Amniotic stem cell (primary cell): Measurements from ENCODE around the gene MACF1.

Source experiments
- DNase-seq: peaks from one replicate; lab custom pipeline; 2025; lab: John Stamatoyannopoulos, UW

The MACF1 gene

DNA sequence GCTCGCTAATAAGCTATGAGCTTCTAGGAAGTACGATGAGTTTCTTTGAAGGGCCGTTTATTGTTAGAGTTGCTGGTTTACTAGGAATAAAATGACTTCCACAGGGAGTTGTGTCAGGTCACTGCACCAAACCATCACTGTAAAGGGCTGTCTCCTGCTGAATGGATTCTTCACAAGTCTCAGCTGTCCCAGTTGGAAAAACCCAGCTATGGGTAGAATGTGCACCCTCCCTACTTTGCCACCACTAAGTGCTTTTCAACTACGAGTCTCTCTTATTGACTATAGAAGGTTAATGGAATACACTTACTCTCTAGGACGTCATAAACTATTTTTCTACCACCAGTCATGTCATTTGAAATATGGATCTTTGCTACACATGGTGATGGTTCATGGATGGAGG is 192.2 kb downstream of the MACF1 start:
- no peak for DNase-seq

DNA sequence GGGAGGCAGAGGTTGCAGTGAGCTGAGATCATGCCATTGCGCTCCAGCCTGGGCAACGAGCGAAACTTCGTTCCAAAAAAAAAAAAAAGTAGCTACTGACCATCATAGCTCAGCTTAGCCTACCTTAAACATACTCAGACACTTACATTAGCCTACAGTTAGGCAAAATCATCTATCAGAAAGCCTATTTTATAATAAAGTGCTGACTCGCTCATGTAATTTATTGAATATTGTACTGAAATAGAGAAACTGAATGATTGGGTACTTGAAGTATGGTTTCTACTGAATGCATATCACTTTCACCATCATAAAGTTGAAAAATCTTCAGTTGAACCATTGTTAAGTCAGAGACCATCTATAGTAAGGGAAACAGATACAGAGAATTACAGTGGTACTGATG is 193.0 kb downstream of the MACF1 start:
- no peak for DNase-seq

DNA sequence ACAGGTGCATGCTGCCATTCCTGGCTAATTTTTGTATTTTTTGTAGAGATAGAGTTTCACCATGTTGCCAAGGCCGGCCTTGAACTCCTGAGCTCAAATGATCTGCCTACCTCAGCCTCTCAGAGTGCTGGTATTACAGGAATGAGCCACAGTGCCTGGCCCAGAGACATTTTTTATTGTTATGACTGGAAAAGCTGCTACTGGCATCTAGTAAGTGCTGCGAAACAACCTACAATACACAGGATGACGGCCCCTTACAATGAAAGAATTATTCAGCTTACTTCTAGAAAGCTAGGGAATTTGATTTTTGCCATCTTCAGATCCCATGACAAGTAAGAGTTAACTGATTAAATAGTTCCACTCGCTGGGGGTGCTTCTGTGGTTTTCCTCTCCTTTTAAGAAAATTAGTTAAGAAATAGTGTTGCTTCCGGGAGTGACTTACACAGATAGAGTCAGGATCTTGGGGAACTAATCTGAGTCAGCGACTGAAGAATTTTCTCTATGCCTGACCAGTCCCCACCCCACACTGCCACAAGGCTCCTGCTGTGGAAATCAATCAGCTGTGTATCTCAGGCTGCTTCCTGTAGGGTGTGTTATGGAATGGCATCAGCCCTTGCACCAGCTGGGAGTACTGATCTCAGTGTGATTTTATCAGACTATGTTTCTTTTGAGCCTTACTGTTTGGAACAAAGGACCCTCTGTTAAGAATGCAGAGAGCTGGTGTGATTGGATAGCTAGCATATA is 194.0 kb downstream of the MACF1 start:
- DNase-seq, result peak; percentile 82

- DNase-seq, result no peak
Observed at GRCh38 chr1:39401106-39401505, 196.6 kb downstream of the MACF1 start.

DNA sequence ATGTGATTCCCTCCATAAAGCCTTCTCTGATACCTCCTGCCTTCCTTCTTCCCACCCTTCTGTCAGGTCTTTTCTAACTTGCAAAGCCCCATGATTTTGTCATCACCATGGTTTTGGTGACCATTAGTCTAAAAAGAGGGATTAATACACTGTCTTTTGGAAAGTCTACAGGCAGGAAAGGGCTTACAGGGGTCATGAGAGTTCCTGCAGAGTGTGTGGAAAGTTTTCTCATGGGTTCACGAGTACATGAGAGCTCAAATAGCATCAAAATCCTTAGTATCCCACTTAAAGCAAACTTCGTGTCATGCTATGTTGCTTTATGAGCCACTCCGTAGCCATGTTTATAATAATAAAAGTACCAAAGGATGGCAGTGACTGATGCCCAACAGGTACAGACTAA is 200.4 kb downstream of the MACF1 start:
- DNase-seq, result no peak

- DNase-seq, result no peak
Observed at GRCh38 chr1:39405358-39405757, 200.9 kb downstream of the MACF1 start.

DNA sequence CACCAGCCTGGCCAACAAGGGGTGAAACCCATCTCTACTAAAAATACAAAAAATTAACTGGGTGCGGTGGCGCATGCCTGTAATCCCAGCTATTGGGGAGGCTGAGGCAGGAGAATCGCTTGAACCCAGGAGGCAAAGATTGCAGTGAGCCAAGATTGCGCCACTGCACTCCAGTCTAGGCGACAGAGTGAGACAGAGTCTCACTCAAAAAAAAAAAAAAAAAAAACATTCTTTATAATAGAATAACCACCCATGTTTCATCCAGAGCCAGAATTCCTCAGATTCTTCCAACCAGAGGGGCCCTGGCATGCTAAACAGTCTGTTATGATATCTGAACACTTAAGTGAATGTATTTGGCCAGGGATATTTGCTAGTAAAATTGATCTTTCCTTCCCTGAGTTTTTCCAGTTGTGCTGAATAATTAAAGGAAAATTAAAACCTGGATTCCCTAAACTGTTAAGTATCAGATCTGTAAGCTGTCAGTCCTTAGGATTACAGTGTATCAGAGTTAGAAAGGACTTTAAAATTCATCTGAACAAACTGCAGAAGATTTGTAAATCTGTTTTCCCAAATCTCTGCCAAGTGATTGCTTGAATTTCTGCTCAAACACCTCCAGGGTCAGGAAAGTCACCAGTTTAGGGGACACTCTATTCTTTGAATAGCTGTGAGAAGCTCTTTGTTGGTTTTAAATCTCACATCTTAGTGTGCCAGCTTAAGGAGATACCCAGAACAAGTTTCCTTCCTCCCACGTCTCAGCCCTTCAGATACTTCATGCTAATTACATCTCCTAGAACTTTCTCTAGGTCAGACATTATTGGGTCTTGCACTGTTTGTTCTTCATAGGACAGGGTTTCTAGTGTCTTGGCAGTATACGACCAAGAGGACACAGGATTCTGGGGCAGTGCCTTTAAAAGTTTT is 202.3 kb downstream of the MACF1 start:
- peak; percentile 65 for DNase-seq

- DNase-seq, result no peak
Observed at GRCh38 chr1:39407510-39407895, 203.0 kb downstream of the MACF1 start.

GRCh38 chr1:39407896-39408640 is 203.6 kb downstream of the MACF1 start:
- no peak for DNase-seq

DNA sequence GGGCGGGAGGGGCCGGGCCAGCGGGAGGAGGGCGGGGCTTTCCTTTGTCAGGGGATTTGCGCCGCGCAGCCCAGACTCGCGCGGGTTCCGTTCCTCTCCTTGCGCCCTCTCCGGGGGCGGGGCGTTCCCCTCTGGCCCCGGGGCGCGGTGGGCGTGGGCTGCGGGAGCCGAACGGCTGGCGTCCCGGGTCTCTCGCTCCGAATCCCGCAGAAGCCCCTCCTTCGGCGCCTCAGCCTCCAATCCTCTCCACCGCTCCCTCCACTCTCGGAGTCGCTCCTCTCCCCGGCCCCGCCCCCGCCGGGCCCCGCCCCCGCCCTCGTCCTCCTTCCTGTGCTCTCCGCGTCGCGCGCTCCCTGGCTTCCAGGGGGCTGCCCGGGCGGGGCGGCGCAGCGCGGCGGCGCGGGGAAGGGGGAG is 204.2 kb downstream of the MACF1 start:
- DNase-seq, result peak; percentile 89

GRCh38 chr1:39409055-39409816 is 204.7 kb downstream of the MACF1 start:
- no peak for DNase-seq

GRCh38 chr1:39410915-39411436 is 206.5 kb downstream of the MACF1 start:
- DNase-seq, result peak; percentile 77

- no peak for DNase-seq
Observed at GRCh38 chr1:39411526-39412478, 207.3 kb downstream of the MACF1 start.

DNA sequence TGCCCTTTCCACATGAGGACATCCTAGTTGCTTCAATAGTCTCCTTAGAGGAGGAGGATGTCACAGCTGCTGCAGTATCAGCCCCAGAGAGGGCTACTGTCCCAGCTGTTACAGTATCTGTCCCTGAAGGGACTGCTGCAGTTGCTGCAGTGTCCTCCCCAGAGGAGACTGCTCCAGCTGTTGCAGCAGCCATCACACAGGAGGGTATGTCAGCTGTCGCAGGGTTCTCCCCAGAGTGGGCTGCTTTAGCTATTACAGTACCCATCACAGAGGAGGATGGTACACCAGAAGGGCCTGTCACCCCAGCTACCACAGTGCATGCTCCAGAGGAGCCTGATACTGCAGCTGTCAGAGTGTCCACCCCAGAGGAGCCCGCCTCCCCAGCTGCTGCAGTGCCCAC is 208.4 kb downstream of the MACF1 start:
- DNase-seq, result no peak

DNA sequence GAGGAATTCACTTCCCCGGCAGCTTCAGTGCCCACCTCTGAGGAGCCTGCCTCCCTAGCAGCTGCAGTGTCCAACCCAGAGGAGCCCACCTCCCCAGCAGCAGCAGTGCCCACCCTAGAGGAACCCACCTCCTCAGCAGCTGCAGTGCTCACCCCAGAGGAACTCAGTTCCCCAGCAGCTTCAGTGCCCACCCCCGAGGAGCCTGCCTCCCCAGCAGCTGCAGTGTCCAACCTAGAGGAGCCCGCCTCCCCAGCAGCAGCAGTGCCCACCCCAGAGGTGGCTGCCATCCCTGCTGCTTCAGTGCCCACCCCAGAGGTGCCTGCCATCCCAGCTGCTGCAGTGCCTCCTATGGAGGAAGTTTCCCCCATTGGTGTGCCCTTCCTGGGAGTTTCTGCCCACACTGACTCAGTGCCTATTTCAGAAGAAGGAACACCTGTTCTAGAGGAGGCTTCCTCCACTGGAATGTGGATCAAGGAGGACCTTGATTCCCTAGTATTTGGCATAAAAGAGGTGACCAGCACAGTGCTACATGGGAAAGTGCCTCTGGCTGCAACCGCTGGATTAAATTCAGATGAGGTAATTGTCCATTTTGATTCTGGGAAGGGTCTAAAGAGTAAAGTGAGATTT is 209.5 kb downstream of the MACF1 start:
- no peak for DNase-seq

- DNase-seq, result no peak
Observed at GRCh38 chr1:39415553-39415952, 211.1 kb downstream of the MACF1 start.

DNA sequence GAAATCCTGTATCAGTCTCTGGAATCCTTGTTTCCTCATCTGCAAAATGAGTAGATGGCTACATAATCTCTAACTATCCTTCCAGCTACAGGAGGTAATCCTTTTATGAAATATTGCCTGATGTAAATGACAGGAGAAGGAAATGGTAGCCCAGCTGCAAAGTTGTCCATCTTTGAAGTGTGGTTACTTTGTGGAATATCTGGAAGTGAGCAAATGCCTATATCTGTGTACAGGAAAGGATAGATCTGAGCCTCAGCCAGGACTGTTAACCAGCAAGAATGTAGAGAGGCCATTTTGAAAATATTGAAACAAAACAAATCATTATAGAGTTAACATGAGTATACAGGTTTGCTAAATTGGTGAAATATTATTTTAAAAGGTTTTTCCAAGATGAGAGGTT is 212.1 kb downstream of the MACF1 start:
- DNase-seq, result no peak

DNA sequence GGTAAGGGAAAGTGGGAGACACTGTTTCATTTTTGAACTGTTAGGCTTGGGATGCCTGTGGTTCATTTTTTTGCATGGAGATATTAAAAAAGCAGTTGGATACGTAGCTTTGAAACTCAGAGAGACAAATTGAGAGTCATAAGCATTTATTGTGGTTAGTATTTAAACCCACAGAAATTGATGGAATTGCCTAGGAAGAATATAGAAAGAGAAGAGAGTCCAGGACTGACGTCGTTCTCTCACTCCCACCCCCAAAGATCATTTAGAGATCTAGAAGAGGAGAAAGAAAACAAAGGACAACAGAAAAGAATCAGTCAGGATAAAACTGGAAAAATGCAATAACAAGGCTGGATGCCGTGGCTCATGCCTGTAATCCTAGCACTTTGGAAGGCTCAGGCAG is 213.7 kb downstream of the MACF1 start:
- DNase-seq, result no peak

DNA sequence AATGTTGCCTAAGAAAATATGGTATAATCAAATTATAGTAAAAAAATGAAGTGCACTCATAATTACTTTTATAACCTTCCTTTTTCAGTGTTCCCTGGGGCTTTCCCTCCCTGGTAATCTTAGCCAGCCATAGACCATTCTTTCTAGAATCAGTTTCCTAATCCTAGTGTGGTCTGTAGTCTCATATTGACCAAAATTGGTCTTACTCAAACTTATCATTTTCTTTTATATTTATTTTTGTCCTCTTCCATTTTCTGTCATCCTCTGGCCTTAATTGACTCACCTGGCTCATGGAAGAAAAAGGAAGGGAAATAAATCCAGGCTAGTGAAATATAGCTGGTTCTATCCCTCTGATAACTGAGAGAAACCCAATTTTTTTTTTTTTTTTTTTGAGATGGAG is 216.0 kb downstream of the MACF1 start:
- no peak for DNase-seq

DNA sequence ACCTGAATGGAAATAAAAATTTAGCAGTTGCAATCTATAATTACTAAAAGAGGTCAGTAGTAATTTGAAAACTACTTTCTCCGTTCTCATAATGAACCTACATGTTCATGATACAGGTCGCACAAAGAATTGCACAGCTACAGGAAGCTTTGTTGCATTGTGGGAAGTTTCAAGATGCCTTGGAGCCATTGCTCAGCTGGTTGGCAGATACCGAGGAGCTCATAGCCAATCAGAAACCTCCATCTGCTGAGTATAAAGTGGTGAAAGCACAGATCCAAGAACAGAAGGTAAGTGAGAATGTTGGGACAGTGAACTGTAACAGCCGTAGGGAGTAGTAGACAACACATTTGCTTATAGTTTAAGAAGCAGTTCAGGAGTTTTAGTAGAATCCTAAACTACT is 218.1 kb downstream of the MACF1 start:
- no peak for DNase-seq
